HepG2 (cell line): ENCODE results near the gene RAB3IP. TPM values are rescaled to one million over a fixed set of nuclear protein-coding genes. Genes with fewer than 3 reads are reported as not detected.

Experiments used
- ATAC-seq: fragments of 200-7000 bp; cut with Tn5 transposase; 3 replicates; pipeline ENCODE4 v1.9.1; 2020; ENCODE audit warnings: mild to moderate bottlenecking, moderate library complexity
- BruUV-seq: library from RNA; stranded (reverse); fragments of 400-500 nt; replicated peaks from 2 replicates; lab custom pipeline; 2021; lab: Mats Ljungman, UMichigan
- CTCF ChIA-PET: fragments of 300-600 bp; formaldehyde crosslinking; extraction: SDS; loops from one replicate; lab custom pipeline; 2021; ENCODE audit warnings: low total read pairs, inconsistent platforms, low intra/inter-chr PET ratio; lab: Yijun Ruan, JAX
- POLR2A ChIA-PET: fragments of 350-600 bp; sonication (Branson Sonifier 250); formaldehyde crosslinking; loops from one replicate; lab custom pipeline; 2020; ENCODE audit warnings: antibody characterized with exemption, inconsistent platforms; lab: Yijun Ruan, JAX
- DNase-seq: peaks from one replicate; pipeline ENCODE4 v3.0.0-alpha.2; 2015; ENCODE audit warnings: low spot score
- FAIRE-seq: peaks from 3 replicates; lab custom pipeline; 2011; peaks lifted over from hg19 to GRCh38; lab: Jason Lieb, UNC
- H2AFZ ChIP-seq: one replicate; pipeline ENCODE4 v1.6.1; 2011; ENCODE audit warnings: low read length, inconsistent platforms
- H3K27ac ChIP-seq: fragments of 300-600 bp; 3 replicates; pipeline ENCODE4 v1.8.0; 2011; ENCODE audit warnings: mixed run types, mild to moderate bottlenecking, mixed read lengths, low read length, inconsistent platforms; ENCODE audit not compliant: insufficient read depth; ENCODE audit errors: extremely low read length
- H3K27me3 ChIP-seq, 2 experiments: fragments of 200-600 bp in 1 of 2; 2 replicates in 1 of 2; 3 replicates in 1 of 2; pipeline versions ENCODE4 v1.6.0 to v1.8.0; 2011; ENCODE audit warnings: low read length in 2 of 2, mild to moderate bottlenecking in 2 of 2, moderate library complexity in 2 of 2, inconsistent platforms in 1 of 2; ENCODE audit not compliant: insufficient read depth in 2 of 2, control insufficient read depth in 1 of 2
- H3K36me3 ChIP-seq, 2 experiments: fragments of 200-600 bp in 1 of 2; replicated peaks in 1 of 2; 2 replicates in 1 of 2; 3 replicates in 1 of 2; pipeline versions ENCODE4 v1.5.1 to v1.8.0; 2011; ENCODE audit warnings: low read length in 2 of 2, inconsistent platforms in 1 of 2; ENCODE audit not compliant: insufficient read depth in 2 of 2, control insufficient read depth in 1 of 2
- H3K4me1 ChIP-seq: 2 replicates; pipeline ENCODE4 v1.5.1; 2012; ENCODE audit warnings: low read length, inconsistent platforms; ENCODE audit not compliant: insufficient read depth
- H3K4me2 ChIP-seq: 2 replicates; pipeline ENCODE4 v1.6.0; 2011; ENCODE audit warnings: low read depth, low read length, inconsistent platforms
- H3K4me3 ChIP-seq, 3 experiments: fragments of 200-600 bp in 1 of 3; sonication (generic), shearing (Covaris generic) in 1 of 3; replicated peaks in 1 of 3; 2 replicates each; pipeline ENCODE4 v1.5.1; 2011 to 2016; ENCODE audit warnings: low read length in 3 of 3, inconsistent platforms in 2 of 3, low read depth in 2 of 3, mild to moderate bottlenecking in 2 of 3, control low read depth in 1 of 3, mixed read lengths in 1 of 3; ENCODE audit not compliant: insufficient read depth in 1 of 3
- H3K79me2 ChIP-seq: one replicate; pipeline ENCODE4 v1.6.1; 2011; ENCODE audit warnings: low read length, inconsistent platforms; ENCODE audit not compliant: insufficient read depth
- H3K9ac ChIP-seq: 2 replicates; pipeline ENCODE4 v1.6.0; 2011; ENCODE audit warnings: mild to moderate bottlenecking, low read depth, low read length, inconsistent platforms; ENCODE audit not compliant: insufficient read depth
- H3K9me3 ChIP-seq: 2 replicates; pipeline ENCODE4 v1.5.1; 2012; ENCODE audit warnings: mild to moderate bottlenecking, low read length
- H4K20me1 ChIP-seq: 2 replicates; pipeline ENCODE4 v1.6.0; 2011; ENCODE audit warnings: inconsistent platforms, mild to moderate bottlenecking, low read length, moderate library complexity; ENCODE audit not compliant: insufficient read depth
- ARID4A ChIP-seq: sonication (generic); formaldehyde crosslinking; IDR thresholded peaks from 2 replicates; pipeline ENCODE4 v1.5.0; 2020; ENCODE audit warnings: mild to moderate bottlenecking, missing genetic modification reagents, borderline replicate concordance
- EEA1 ChIP-seq: sonication (generic); formaldehyde crosslinking; IDR thresholded peaks from 2 replicates; pipeline ENCODE4 v1.5.1; 2020; ENCODE audit warnings: mild to moderate bottlenecking, missing genetic modification reagents, borderline replicate concordance
- GATA4 ChIP-seq: sonication (generic); IDR thresholded peaks from 2 replicates; pipeline ENCODE4 v1.6.1; 2016; ENCODE audit warnings: antibody characterized with exemption, low read depth, borderline replicate concordance
- POLR2G ChIP-seq: fragments of 200-400 bp; formaldehyde crosslinking; IDR thresholded peaks from 2 replicates; pipeline ENCODE4 v1.6.1; 2018; ENCODE audit warnings: mild to moderate bottlenecking, low read depth, low read length, moderate library complexity
- PPARG ChIP-seq: conservative IDR thresholded peaks from 2 replicates; pipeline ENCODE4 v1.6.1; 2016; ENCODE audit warnings: missing biosample characterization, missing genetic modification reagents
- RBM39 ChIP-seq: fragments of 200-400 bp; formaldehyde crosslinking; IDR thresholded peaks from one replicate; pipeline ENCODE4 v1.6.1; 2018; ENCODE audit warnings: antibody characterized with exemption, mild to moderate bottlenecking, low read depth, low read length; ENCODE audit not compliant: poor library complexity, severe bottlenecking
- RCOR2 ChIP-seq: IDR thresholded peaks from 2 replicates; pipeline ENCODE4 v1.6.1; 2016; ENCODE audit warnings: missing biosample characterization, missing genetic modification reagents
- SKI ChIP-seq: fragments of 450-650 bp; IDR thresholded peaks from one replicate; pipeline ENCODE4 v1.6.1; 2018; ENCODE audit warnings: mild to moderate bottlenecking; ENCODE audit not compliant: partially characterized antibody
- SNAPC5 ChIP-seq: sonication (generic); formaldehyde crosslinking; IDR thresholded peaks from 2 replicates; pipeline ENCODE4 v1.8.1; 2023; ENCODE audit warnings: mild to moderate bottlenecking, missing genetic modification reagents, borderline replicate concordance
- ZBTB20 ChIP-seq: sonication (generic); formaldehyde crosslinking; IDR thresholded peaks from 2 replicates; pipeline ENCODE4 v1.8.1; 2023; ENCODE audit warnings: missing genetic modification reagents, low read depth, mild to moderate bottlenecking, borderline replicate concordance
- ZEB1 ChIP-seq: IDR thresholded peaks from 2 replicates; pipeline ENCODE4 v1.6.1; 2012; ENCODE audit warnings: mild to moderate bottlenecking, low read depth, inconsistent platforms; ENCODE audit not compliant: insufficient replicate concordance
- ZFP1 ChIP-seq: IDR thresholded peaks from 2 replicates; pipeline ENCODE4 v1.6.1; 2016
- ZNF367 ChIP-seq: sonication (generic); formaldehyde crosslinking; IDR thresholded peaks from 2 replicates; pipeline ENCODE4 v1.4.0; 2020; ENCODE audit warnings: missing genetic modification reagents, borderline replicate concordance
- ZNF501 ChIP-seq: sonication (generic); formaldehyde crosslinking; IDR thresholded peaks from 2 replicates; pipeline ENCODE4 v1.5.1; 2020; ENCODE audit warnings: mild to moderate bottlenecking, moderate library complexity, missing genetic modification reagents
- ZNF747 ChIP-seq: sonication (generic); formaldehyde crosslinking; IDR thresholded peaks from 2 replicates; pipeline ENCODE4 v1.8.1; 2023; ENCODE audit warnings: missing genetic modification reagents, mild to moderate bottlenecking, borderline replicate concordance
- WGBS: methylation state at CpG from one replicate; pipeline ENCODE4 v1.1.6; 2017; ENCODE audit warnings: low lambda C conversion rate; 5-methylcytosine and 5-hydroxymethylcytosine counted together
- in situ Hi-C: cut with HindIII; loops from 2 replicates; pipeline ENCODE4 v1.10.0; 2017; ENCODE audit warnings: low pct_unique_long_range_greater_than_20kb; ENCODE audit not compliant: extremely low pct_ligation_motif_present
- intact Hi-C: fragments of 100-400 bp; cut with micrococcal nuclease; formaldehyde crosslinking; loops from one replicate; pipeline ENCODE4 v1.10.0; 2022; ENCODE audit not compliant: unreplicated experiment
- polyA plus RNA-seq, 8 experiments: library from polyadenylated mRNA; depleted of rRNA in 3 of 8; stranded (reverse) in 7 of 8; unstranded in 1 of 8; fragments of >200 nt; fragmentation: Illumina TruSeq in 4 of 8; extraction: Trizol in 4 of 8; gene quantifications; 2 replicates each; pipeline versions ENCODE4 v1.2.1 to v1.2.3, GENCODE V29; 2011 to 2016; ENCODE audit warnings: low read depth in 4 of 8, missing spikeins in 1 of 8, mixed read lengths in 1 of 8; ENCODE audit not compliant: insufficient read depth in 1 of 8
- total RNA-seq, 5 experiments: library from RNA; depleted of rRNA; stranded (reverse); fragments of >200 nt; fragmentation: Illumina TruSeq; extraction: Trizol; gene quantifications; 2 replicates each; pipeline ENCODE4 v1.2.3, GENCODE V29; 2016; ENCODE audit warnings: low read depth in 1 of 5

RAB3IP gene
- total and polyA plus RNA-seq, 2 of the 13 experiments (the other 11 are each of a cell fraction or from before 2014, with no cell fraction given) = 33.6 to 41.1 TPM

GRCh38 chr12:69816082-69816481 is 77.4 kb downstream of the RAB3IP start:
- Histone ChIP-seq H3K27ac (no peak overlapping the region), H3K4me1 (no peaks in the 10 kb centered on the region), H4K20me1 (no peaks in the 10 kb centered on the region), H3K27me3 (no peaks in the 10 kb centered on the region), H3K9me3 (no peaks in the 10 kb centered on the region), H3K4me3 (no peak overlapping the region), H3K36me3 (no peaks in the 10 kb centered on the region), H3K4me2 (no peak overlapping the region), H2AFZ (no peak overlapping the region), H3K9ac (no peak overlapping the region), H3K79me2 (no peaks in the 10 kb centered on the region)
- FAIRE-seq (no peak), ATAC-seq (no peak), DNase-seq (no peak)
- CTCF ChIA-PET = no interaction called here
- WGBS = 96% methylated on average over 3 of the region's 3 CpGs
- in situ Hi-C loops = no loop called here
- POLR2A ChIA-PET = no interaction called here
- BruUV-seq = no TSS peak
- intact Hi-C loops = no loop called here
- TF ChIP-seq ARID4A (CRISPR knock-in tag) = no peak
- TF ChIP-seq SNAPC5 (CRISPR knock-in tag) = no peak
- TF ChIP-seq PPARG = no peak
- TF ChIP-seq ZNF367 (CRISPR knock-in tag) = no peak
- TF ChIP-seq RBM39 = no peak
- no peak for TF ChIP-seq ZEB1
- TF ChIP-seq GATA4 = no peak
- TF ChIP-seq RCOR2 = no peak
- TF ChIP-seq ZFP1 (CRISPR knock-in tag) = no peak
- no peak for TF ChIP-seq EEA1 (CRISPR knock-in tag)
- TF ChIP-seq POLR2G = no peak
- no peak for TF ChIP-seq ZBTB20
- no peak for TF ChIP-seq ZNF747 (CRISPR knock-in tag)
- no peak for TF ChIP-seq SKI
- TF ChIP-seq ZNF501 (CRISPR knock-in tag) = no peak
